CD4-positive, alpha-beta T cell treated with Interleukin-17A for 4 hours (primary cell): ENCODE measurements around the gene ALS2.
"Not testable (repeated sequence)": the region's sequence is repeated elsewhere in the genome, so short reads cannot be mapped to it uniquely, and the experiment has no call there.

Experiments
- DNase-seq: peaks from one replicate; pipeline ENCODE4 v3.0.0-alpha.2; 2020; ENCODE audit warnings: mixed read lengths

ALS2 gene

DNA sequence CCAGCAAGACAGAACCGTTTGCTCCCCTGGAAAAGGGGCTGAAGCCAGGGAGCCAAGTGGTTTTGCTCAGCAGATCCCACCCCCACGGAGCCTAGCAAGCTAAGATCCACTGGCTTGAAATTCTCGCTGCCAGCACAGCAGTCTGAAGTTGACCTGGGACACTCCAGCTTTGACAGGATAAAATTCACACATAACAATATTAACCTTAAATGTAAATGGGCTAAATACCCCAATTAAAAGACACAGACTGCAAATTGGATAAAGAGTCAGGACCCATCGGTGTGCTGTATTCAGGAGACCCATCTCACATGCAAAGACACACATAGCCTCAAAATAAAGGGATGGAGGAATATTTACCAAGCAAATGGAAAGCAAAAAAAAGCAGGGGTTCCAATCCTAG is 109.5 kb downstream of the ALS2 start:
- not testable (repeated sequence) for DNase-seq

DNA sequence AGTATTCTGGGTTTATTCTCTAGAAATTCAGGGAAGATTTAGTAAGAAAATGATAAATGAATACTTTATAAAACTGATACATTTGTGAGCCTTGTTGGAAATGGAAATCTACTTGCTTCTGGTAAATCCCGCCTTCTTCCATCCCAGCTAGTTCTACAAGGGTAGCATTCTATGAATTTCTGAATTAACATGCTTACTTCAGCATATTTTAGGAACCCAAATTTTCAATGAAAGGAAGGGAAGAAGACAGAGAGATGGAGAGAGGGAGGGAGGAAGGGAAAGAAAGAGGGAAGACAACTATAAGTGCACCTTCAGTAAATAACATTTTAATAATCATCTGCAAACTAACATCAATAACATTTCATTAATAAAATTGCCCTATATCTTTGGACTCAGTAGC is 110.9 kb downstream of the ALS2 start:
- no peak for DNase-seq

DNA sequence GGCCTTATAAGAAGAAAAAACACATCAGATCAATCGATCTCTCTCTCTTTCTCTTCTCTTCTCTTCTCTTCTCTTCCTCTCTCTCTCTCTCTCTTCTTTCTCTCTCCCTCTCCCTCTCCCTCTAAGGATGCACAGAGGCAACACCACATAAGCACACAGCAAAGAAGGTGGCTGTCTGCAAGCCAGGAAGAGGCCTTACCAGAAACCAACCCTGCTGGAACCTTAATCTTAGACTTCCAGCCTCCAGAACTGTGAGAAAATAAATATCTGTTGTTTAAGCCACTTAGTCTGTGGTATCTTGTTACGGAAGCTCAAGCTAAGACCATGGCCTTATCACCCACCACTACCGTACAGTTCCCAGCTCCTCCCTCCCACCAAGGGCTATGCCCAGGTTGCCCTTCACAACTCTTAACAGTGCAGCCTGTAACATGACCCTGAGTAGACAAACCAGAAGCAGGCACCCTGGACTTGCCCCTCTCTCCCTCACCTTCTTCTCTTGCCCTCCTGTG is 112.3 kb downstream of the ALS2 start:
- DNase-seq, result no peak

DNA sequence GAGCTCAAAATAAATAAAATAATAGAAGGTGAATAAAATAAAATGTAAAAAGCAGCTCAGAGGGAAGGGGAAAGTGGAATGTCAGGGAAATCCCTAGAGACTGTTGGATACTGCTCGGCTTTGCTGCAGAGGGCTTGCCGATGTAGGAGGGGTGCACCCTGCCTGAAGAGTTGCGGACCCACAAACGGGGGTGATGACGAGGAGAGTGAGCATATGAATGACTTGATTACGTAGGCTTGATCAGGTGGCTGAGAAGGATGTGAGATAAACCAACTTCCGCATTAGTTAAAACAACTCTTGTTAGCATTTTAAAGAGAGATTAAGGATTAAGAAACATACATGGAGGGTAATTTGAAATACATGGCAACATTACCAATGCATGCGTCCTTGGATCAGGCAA is 116.4 kb downstream of the ALS2 start:
- no peak for DNase-seq

DNA sequence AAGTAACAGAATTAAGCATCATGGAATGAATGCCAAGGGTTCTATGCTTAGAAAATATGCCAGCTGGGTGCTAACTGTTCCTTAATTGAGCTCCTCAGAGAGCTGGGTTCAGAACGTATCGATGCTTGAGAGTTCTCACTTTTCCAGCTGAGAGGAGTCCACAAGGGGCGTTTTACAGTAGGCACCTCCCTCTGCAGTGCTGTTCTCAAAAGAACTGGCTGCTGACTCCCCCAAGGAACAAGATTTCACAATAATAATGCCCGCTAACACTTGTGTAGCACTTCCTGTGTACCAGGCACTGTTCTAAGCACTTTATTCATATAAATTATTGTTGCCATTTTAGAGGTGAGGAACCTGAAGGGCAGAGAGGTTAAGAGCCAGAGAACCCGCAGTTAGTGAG is 119.4 kb downstream of the ALS2 start:
- DNase-seq, result no peak

DNA sequence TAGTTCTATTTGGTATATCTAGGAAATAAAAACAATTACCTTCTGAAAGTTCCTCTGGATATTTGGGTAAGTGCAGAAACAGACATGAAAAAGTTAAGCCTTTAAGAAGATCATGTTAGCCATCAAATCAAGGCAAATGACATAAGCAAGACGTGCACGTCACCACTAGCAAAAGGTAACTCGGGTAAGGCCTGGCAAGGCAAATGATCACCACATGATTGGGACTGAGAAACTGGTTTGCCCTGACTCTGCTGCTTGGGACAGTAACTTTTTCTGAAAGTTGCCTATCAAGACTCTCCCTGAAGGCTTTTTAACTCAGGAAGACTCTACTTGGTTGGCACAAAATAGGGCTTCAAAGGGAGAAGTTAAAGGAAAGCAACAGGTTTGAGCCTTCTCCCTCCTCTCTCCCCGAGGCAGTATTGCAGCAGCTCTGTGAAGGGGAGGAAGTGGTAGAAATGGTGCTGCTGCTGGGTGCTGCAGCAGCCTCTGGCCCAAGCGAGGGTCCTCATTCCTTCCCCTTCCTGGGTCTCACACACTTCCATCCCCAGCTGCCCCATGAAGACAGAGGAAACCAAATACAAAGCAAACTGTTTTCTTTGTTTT is 120.3 kb downstream of the ALS2 start:
- DNase-seq, result no peak

DNA sequence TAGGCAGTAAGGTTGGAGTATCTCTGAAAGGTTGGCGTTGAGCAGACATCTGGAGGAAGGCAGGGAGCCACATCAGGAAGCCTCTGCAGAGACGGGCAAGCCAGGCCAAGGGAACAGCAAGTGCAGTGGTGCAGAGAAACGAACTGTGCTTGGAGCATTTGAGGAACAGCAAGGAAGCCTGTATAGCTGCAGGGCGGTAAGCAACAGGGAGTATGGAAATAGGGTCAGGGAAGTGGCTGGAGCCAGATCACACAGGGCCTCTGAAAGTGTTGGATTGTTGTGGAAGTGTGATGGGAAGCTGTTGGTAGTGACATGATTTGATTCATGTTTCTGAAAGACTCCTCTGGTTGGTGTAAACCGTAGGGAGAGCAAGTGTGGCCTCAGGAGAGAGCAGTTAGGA is 124.0 kb downstream of the ALS2 start:
- DNase-seq, result no peak

DNA sequence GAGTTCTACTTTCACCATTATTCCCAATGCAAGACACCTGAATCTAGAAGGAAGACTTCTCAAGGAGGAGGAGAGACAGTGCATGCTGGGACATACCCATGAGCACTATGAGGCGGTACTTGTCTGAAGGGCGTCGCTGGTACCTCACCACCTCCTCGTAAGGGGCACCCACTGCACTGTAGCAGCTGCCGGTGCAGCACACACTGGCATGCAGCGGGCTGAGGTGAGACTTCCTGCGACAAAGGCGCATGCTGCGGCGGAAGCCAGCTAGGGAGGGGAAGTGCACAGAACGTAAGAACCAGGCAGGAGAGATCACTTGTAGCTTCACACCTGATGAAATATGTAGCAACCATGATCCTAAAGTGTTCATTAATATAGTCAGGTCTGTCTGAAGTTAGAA is 124.6 kb downstream of the ALS2 start:
- no peak for DNase-seq

DNA sequence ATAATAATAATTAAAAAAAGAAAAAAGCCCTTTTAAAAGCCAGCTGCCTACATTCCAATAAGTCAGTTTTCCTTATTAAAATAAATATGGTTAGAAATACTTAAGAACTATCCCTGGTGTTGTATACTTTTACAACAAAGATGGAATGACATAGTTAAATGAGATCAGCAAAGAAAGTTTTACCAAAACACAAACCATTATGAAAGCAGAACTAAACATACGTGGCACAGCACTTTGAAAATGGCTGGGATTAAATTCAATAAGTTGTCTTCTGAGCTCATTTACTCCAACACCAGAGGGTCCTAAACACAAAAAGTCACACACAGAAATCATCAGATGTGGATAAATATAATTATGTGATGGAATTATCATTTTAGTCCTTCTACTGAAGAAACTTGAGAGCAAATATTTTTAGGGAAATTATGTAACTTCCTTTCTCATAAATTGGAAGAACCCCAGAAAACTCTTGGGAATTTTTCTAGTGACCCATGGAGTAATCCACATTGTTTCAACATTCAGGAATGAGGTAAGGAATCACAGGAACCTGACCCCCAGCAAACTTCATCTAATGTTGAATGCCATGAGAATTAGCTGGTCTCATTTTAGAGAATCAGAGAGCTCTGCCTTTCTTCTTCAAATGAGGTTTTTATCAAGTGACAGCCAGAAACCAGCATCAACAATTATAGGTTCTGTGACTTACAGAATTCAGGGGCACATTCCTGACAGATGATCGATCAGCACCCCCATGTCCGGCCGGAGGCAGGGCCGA is 125.9 kb downstream of the ALS2 start:
- no peak for DNase-seq

DNA sequence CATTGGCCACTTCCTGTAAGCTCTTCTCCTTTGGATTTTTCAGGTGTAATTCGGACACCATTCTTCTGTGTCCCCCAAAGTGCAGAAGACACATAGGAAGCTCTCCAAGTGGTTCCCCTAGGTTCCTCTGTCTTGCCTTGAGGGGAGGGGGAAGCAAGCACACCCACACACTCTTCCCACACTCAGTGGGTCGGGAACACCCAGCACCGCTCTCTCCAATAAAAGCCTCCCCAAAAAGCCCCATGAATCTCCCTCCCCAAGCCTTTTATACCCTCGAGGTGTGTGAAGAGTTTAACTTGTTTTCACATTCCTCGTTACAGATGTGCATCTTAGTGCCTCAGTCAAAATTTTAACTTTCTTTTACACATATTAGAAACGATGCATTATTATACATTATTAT is 127.5 kb downstream of the ALS2 start:
- DNase-seq, result no peak
